HG03342 (cell line): Measurements from ENCODE around the gene LRP1.

ENCODE experiments used
- ATAC-seq: cut with Tn5 transposase; IDR thresholded peaks from one replicate; pipeline ENCODE4 v1.9.1; 2021; ENCODE audit warnings: mild to moderate bottlenecking, moderate library complexity; ENCODE audit not compliant: unreplicated experiment

The LRP1 gene

GRCh38 chr12:57220770-57221168 is 92.5 kb downstream of the LRP1 start:
- ATAC-seq = no peak

- no peak for ATAC-seq
These were observed 93.1 kb downstream of the LRP1 start for GRCh38 chr12:57221169-57221917.

- no peak for ATAC-seq
These were observed 94.3 kb downstream of the LRP1 start for GRCh38 chr12:57222286-57223190.

GRCh38 chr12:57223191-57224165 is 95.2 kb downstream of the LRP1 start:
- ATAC-seq = no peak

- ATAC-seq = no peak
These were observed 96.1 kb downstream of the LRP1 start for GRCh38 chr12:57224278-57224972.

GRCh38 chr12:57224973-57225679 is 96.8 kb downstream of the LRP1 start:
- no peak for ATAC-seq

- ATAC-seq = no peak
These were observed 97.5 kb downstream of the LRP1 start for GRCh38 chr12:57225680-57226210.

- ATAC-seq = no peak
These were observed 98.5 kb downstream of the LRP1 start for GRCh38 chr12:57226588-57227314.

GRCh38 chr12:57227315-57228115 is 99.2 kb downstream of the LRP1 start:
- no peak for ATAC-seq

GRCh38 chr12:57229046-57229633 is 100.9 kb downstream of the LRP1 start:
- ATAC-seq = no peak

GRCh38 chr12:57229634-57230380 is 101.5 kb downstream of the LRP1 start, which contains the start of gene SHMT2:
Gene SHMT2, plus strand, starts transcription at chr12:57229711. Its CDS starts 68 bp downstream, at chr12:57229779.
- peak; percentile 58 for ATAC-seq

GRCh38 chr12:57230381-57231155 is 102.3 kb downstream of the LRP1 start:
- no peak for ATAC-seq

- ATAC-seq = no peak
These were observed 103.2 kb downstream of the LRP1 start for GRCh38 chr12:57231276-57232021.

GRCh38 chr12:57232156-57232756 is 104.0 kb downstream of the LRP1 start:
- ATAC-seq = no peak
